HAP-1 (cell line): ENCODE measurements around the gene DLGAP4.

Experiments used
- DNase-seq, 2 experiments: peaks; one replicate each; pipeline ENCODE4 v3.0.0-alpha.2; 2016 to 2020; ENCODE audit warnings: low spot score in 2 of 2
- H3K27me3 ChIP-seq: fragments of 250-450 bp; sonication (Bioruptor Pico); 2 replicates; pipeline ENCODE4 v1.5.1; 2020; ENCODE audit warnings: low read depth, mild to moderate bottlenecking, moderate library complexity
- H3K36me3 ChIP-seq: fragments of 250-450 bp; sonication (Bioruptor Pico); replicated peaks from 2 replicates; pipeline ENCODE4 v1.5.1; 2020; ENCODE audit warnings: mild to moderate bottlenecking
- H3K4me1 ChIP-seq: fragments of 250-450 bp; sonication (Bioruptor Pico); 2 replicates; pipeline ENCODE4 v1.5.1; 2020; ENCODE audit warnings: mild to moderate bottlenecking
- H3K4me3 ChIP-seq: fragments of 250-450 bp; sonication (Bioruptor Pico); 2 replicates; pipeline ENCODE4 v1.5.1; 2020; ENCODE audit warnings: mild to moderate bottlenecking, moderate library complexity
- H3K9me3 ChIP-seq: fragments of 250-450 bp; sonication (Bioruptor Pico); 2 replicates; pipeline ENCODE4 v1.5.1; 2020; ENCODE audit warnings: mild to moderate bottlenecking, moderate library complexity
- in situ Hi-C: fragments of 300-500 bp; cut with MboI; formaldehyde crosslinking; loops from 3 replicates; pipeline ENCODE4 v1.14.3; 2020; ENCODE audit warnings: low sequenced_read_pairs, inconsistent platforms, mixed read lengths

Gene DLGAP4

DNA sequence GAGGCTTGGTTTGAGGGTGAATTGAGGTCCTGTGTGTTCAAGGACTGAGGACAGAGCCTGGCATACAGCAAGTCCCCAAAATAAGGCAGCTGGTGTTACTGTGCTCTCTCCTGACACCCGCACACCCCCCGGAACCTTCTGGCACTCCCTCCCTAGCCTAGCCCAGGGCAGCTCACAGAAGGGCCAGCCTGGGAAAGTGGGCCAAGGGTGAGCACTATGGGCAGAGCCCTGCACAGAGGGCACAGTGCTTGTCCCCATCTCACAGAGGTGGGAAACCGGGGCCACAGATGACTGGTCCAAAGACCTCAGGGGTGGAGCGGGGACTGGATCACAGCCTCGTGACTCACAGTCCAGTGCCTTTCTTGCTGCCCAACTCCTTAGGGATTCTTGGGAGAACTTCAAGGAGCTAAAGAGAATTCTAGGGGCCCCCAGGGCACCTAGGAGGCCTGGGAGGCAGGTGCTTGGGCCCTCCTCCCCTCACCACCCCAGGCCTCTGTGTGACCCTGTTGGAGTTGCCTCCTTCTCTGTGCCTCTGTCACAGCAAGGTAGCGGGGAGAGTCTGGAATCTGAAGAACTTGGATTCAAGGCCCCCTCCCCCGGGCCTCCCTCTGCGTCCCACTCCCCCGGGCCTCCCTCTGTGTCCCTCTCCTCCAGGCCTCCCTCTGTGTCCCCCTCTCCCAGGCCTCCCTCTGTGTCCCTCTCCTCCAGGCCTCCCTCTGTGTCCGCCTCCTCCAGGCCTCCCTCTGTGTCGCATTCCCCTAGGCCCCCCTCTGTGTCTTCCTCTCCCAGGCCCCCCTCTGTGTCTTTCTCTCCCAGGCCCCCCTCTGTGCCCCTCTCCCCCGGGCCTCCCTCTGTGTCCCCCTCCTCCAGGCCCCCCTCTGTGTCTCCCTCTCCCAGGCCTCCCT is 13.5 kb downstream of the DLGAP4 start:
- no peaks in the 10 kb centered on the region for H3K27me3 ChIP-seq
- DNase-seq, result no peak
- no peaks in the 10 kb centered on the region for H3K4me1 ChIP-seq
- H3K9me3 ChIP-seq, result no peaks in the 10 kb centered on the region
- H3K36me3 ChIP-seq, result no peaks in the 10 kb centered on the region
- no peak overlapping the region for H3K4me3 ChIP-seq
- in situ Hi-C loops, result no loop called here

DNA sequence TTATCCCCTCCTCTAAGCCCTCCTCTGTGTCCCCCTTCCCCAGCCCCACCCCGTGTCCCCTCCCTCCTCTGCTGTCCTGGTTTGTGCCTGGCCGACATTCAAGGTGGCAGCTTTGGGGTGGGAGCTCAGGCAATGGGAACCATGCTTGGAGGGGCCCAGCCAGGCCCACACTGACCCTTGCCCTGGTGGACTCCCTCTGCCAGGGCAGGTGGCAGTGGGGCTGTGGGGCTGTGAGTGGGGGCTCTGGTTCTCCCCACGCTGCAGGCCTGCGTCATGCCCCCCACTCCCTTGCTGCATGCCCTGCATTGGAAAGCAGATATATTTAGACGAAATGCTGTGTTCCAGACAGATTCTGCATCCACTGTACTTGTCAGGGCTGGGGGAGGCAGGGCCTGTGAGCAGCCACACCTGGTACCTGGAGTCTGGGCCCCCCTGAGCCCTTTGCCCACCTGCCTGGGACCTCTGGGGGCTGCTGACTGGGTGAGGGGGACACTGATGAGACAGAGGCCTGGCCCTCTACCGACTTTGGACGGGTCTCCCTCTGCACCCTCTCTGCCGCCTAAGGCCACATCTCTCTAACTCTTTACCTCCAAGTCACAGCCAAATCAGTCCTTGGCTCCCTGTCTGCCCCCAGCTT is 14.2 kb downstream of the DLGAP4 start:
- no peaks in the 10 kb centered on the region for H3K9me3 ChIP-seq
- H3K4me3 ChIP-seq, result no peak overlapping the region
- H3K36me3 ChIP-seq, result no peaks in the 10 kb centered on the region
- DNase-seq, result no peak
- in situ Hi-C loops, result no loop called here
- no peaks in the 10 kb centered on the region for H3K27me3 ChIP-seq
- H3K4me1 ChIP-seq, result no peaks in the 10 kb centered on the region

DNA sequence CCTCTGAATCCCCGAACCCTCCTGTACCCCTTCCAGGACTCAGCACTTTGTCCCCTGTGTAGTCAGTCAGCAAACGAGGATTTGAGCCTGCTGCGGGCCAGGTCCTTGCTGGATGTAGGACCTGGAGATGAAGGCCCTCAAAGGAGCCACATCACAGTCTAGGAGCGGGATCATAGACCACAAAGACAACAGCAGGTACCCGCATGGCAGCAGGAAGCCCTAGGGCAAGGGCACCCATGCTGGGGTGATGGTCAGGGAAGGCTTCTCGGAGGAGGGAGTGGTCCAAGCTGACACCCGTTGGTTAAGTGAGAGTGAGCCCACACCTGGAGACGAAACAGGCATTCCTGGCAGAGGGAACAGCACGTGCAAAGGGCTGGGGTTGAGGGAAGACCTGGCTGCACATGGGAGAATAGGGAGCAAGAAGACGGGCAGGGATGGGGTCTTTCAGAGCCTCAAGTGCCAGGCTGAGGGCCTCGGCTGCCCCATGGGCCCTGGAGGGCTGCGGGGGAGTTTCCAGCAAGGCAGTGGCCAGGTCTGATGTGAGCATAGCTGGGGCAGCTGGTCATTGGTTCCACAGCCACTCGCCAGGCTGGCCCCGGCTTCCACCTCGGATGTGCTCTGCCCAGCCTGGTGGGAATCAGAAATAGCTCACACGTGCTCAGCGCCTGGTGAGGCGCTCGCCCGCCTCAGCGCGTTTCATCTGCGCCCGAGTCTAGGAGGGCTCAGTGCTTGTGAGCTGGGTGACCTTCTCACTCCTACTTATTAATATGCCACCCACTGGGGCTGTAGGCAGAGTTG is 15.0 kb downstream of the DLGAP4 start:
- DNase-seq, result no peak
- Histone ChIP-seq H3K9me3 (no peaks in the 10 kb centered on the region), H3K36me3 (no peaks in the 10 kb centered on the region), H3K27me3 (no peaks in the 10 kb centered on the region), H3K4me3 (no peak overlapping the region), H3K4me1 (no peaks in the 10 kb centered on the region)
- in situ Hi-C loops, result no loop called here

DNA sequence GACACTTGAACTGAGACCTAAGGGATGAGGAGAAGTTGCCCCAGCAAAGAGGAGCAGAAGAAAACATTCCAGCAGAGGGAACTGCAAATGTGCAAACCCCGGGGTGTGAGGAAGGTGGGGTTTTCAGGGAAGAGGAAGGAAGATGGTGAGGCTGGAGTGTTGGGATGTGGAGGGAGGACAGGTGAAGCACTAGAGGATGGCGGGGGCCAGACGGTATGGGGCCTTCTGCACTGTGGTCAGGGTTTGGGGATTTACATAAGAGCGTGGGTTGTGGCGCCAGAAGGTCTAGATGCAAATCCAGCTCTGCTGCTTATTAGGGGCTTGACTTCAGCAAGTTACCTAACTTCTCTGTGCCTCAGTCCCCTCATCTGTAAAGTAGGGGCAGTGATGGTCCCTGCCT is 16.0 kb downstream of the DLGAP4 start:
- no peaks in the 10 kb centered on the region for H3K36me3 ChIP-seq
- in situ Hi-C loops, result no loop called here
- no peaks in the 10 kb centered on the region for H3K27me3 ChIP-seq
- no peak for DNase-seq
- H3K4me3 ChIP-seq, result no peak overlapping the region
- no peaks in the 10 kb centered on the region; the same call in 1 of the 2 replicates for H3K9me3 ChIP-seq
- H3K4me1 ChIP-seq, result no peaks in the 10 kb centered on the region

DNA sequence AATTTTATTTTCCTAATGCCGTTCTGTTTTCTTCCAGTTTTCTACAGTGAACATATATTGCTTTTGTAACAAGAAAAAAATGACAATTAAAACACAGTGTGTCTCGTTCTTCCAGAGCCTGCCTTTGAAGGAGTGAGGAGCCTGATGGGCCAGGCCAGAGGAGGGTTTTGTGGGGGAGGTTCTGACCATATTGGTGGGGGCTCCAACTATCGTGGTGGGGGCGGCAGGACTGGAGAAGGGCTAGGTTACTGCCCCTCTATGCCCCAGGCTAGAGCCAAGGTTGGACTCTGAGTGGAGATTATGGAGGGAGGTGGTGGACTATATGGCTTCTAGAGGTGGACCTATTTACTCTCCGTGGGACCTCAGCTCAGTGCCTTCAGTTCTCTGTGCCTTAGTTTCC is 24.0 kb downstream of the DLGAP4 start:
- peaks cover 19% of the 10 kb centered on the region for H3K27me3 ChIP-seq
- no peaks in the 10 kb centered on the region for H3K4me1 ChIP-seq
- H3K4me3 ChIP-seq, result no peak overlapping the region
- DNase-seq, result no peak
- in situ Hi-C loops, result no loop called here
- H3K36me3 ChIP-seq, result no peaks in the 10 kb centered on the region
- H3K9me3 ChIP-seq, result no peaks in the 10 kb centered on the region; the same call in 1 of the 2 replicates

DNA sequence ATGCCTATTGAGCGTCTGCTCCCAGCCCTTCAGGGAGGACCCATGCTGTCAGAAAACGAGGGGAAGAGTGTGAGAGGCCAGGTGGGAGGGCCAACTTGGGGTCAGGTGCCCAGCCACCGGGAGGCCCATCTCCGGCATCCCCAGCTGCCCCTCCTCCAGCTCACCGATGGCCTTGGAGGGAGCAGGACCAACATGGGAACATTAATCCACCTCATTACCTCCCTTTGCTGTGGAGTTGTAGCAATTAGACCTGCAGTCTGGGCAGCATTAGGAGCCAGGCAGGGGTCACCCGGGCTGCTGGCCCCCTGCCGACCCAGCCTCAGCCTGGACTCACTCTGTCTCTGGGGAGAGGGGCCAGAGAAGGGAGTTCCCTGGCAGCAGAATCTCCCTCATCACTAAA is 25.1 kb downstream of the DLGAP4 start:
- H3K4me1 ChIP-seq, result no peaks in the 10 kb centered on the region
- H3K36me3 ChIP-seq, result no peaks in the 10 kb centered on the region
- no peak overlapping the region for H3K4me3 ChIP-seq
- no peak for DNase-seq
- H3K27me3 ChIP-seq, result peaks cover 25% of the 10 kb centered on the region
- in situ Hi-C loops, result no loop called here
- H3K9me3 ChIP-seq, result no peaks in the 10 kb centered on the region; the same call in 1 of the 2 replicates

DNA sequence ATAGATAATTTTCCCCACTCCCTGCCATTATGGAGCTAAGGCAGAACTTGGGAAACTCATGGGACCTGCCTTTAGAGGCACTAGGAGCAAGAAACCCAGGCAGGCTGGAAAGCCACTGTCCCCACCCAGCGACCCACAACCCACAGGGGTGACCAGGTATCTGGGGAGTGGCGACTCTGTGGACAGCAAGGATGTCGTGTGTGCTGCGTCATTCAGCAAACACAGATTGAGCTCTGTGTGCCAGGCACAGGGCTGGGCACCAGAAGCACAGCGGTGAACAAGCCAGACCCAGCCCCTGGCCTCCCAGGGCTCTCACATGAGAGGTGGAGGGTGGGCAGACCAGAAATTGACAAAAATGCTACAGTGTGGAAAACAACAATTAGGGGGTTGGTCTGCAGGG is 27.7 kb downstream of the DLGAP4 start:
- DNase-seq, result no peak
- Histone ChIP-seq H3K9me3 (no peaks in the 10 kb centered on the region), H3K36me3 (no peaks in the 10 kb centered on the region), H3K4me3 (no peak overlapping the region), H3K4me1 (no peaks in the 10 kb centered on the region), H3K27me3 (peaks cover 27% of the 10 kb centered on the region)
- in situ Hi-C loops, result no loop called here

DNA sequence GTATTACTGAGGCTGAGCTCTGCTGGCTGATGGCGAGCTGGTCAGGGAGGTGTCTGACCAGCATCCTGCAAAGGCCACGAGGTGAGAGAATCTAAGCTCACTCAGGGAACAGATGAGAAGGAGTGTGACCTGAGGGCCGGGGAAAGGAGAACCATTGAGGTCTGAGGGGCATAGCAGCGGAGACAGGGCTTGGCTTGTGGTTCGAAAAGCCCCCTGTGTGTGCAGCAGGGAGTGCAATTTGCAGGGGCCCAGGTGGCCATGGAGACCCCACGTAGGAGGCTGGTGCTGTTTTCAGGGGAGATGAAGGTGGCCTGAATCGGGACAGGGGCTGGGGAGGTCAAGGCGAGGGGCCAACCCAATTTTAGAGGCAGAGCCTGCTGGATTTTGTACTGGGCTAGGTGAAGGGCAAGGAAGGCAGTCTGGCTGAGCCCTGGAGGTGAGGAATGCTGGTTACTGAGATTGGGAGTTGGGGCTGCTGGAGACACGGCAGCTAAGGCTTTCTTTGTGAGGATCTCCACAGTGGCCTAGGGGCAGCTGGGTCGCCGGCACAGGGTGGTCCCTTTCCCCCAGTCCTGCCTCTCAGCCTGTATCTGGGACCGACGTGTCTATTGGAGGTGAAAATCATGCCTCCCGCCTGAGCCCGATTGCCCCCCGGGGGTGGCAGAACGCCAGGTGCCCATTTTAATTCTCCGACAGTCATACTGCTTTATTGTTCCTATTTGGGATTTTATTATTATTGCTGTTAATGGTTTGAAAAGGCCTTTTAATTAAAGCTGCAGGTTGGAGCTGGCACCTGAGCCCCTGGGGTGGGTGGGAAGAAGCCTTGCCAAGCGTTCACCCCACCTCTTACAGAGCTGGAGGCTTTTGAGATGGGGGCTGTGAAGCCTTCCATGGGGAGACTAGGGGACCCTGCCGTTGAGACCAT is 28.4 kb downstream of the DLGAP4 start:
- Histone ChIP-seq H3K4me3 (no peak overlapping the region), H3K4me1 (no peaks in the 10 kb centered on the region), H3K9me3 (no peaks in the 10 kb centered on the region), H3K36me3 (no peaks in the 10 kb centered on the region), H3K27me3 (peaks cover 27% of the 10 kb centered on the region)
- in situ Hi-C loops, result no loop called here
- DNase-seq, result no peak

DNA sequence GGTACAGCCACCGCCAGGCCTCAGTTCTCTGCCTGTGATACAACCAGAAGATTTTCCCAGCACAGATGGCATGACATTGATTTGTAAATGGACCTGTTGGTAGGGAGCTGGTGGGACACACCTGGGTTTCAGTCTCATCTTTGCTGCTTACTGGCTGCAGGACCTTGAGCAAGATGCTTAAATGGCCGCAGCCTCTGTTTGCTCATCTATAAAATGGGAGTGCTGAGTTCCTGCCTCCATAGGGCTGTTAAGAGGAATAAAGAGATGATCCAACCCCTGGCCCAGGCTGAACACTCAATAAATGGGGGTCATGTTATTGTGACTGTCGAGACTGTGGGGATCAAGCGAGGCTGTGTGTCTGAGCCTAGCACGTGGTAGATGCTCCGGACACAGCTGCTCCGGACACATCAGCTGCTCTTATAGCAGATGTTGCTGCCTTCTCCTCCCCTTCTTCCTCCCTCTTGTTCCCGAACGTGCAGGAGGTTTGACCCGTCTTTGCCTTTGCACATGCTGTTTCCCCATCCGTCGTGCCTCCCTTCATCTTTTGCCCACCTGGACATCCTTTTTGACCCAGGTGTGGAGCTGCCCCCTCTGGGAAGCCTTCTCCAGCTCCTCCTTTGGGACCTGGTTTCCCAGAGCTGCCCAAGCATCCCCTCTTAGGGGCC is 29.2 kb downstream of the DLGAP4 start:
- Histone ChIP-seq H3K36me3 (no peaks in the 10 kb centered on the region), H3K27me3 (peaks cover 27% of the 10 kb centered on the region), H3K4me1 (no peaks in the 10 kb centered on the region), H3K4me3 (no peak overlapping the region), H3K9me3 (no peaks in the 10 kb centered on the region)
- in situ Hi-C loops, result no loop called here
- no peak for DNase-seq

DNA sequence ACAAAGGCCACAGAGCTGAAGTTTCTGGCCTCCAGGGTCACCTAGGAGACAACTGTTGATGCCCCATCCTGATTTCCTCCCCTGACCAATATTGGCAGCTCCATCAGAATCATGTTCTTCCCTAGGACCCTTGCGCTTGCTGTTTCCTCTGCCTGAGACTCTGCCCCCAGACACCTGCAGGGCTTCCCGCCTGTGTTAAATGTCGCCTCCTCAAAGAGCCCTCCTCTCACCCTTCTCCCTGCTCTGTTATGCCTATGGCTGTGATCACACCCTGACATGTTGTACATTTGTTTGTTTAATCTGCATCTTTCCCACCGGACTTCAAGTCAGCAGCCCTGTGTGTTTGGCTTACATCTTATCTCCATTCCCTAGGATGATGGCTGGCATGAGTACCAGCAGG is 30.1 kb downstream of the DLGAP4 start:
- Histone ChIP-seq H3K36me3 (no peaks in the 10 kb centered on the region), H3K4me3 (no peak overlapping the region), H3K4me1 (no peaks in the 10 kb centered on the region), H3K27me3 (peaks cover 27% of the 10 kb centered on the region), H3K9me3 (no peaks in the 10 kb centered on the region)
- no peak for DNase-seq
- in situ Hi-C loops, result no loop called here

DNA sequence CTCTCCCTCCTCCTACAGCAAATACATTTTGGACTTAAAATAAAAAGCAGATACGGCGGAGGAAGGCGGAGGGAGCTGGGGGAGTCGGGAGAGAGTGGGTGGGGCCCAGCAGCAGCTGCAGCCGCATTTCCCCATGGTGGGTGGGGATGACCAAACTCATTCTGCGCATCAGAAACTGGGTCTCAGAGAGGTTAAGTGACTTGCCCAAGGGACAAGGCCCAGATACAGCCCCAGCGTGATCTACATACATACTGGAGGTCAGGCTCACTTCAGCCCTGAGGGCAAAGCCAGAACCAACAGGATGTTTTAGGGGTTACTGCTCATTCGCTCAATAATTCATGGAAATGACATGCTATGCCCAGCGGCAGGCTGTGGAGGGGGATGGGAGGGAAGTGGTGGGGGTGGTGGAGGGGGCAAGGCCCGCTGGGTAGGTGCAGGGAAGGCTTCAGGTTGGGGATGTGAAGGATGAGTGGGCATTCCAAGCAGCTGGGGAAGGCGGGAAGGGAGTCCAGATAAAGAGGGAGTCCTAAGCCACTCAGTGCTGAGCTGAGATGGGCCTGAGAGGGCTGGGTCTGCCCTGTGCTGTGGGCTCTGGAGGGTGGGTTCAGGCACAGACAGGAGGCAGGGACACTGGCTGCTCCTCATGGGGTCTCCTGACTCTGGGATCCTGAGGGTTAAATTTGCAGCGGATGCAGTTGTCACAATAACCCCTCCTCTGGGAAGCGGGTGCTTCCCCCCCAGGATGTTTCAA is 31.0 kb downstream of the DLGAP4 start:
- DNase-seq, result no peak
- Histone ChIP-seq H3K4me3 (no peak overlapping the region), H3K9me3 (no peaks in the 10 kb centered on the region), H3K36me3 (no peaks in the 10 kb centered on the region), H3K27me3 (peaks cover 25% of the 10 kb centered on the region), H3K4me1 (no peaks in the 10 kb centered on the region)
- in situ Hi-C loops, result no loop called here

DNA sequence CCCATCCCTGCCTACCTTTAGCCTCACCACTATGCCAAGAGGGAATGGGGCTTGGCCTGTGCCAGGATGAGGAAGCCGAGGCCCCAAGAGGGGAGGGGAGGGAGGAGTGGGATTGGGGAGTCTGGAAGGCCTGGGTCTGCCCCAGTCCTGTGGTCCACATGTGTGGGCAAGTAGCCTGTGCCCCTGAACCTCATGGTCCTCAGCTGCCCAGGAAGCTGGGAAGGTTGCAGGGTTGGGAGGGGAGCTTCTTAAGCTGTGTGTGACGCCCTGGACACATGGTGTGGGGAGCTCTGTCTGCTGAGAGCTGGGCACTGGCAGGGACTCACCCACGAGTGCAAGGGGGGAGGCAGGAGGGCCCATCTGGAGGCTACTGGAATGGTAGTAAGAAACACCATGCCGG is 31.7 kb downstream of the DLGAP4 start:
- in situ Hi-C loops, result no loop called here

More for the DNA sequence above, 31.7 kb downstream of the DLGAP4 start:
- H3K36me3 ChIP-seq, result no peaks in the 10 kb centered on the region
- no peaks in the 10 kb centered on the region for H3K4me1 ChIP-seq
- H3K27me3 ChIP-seq, result peaks cover 25% of the 10 kb centered on the region
- H3K4me3 ChIP-seq, result no peak overlapping the region
- no peak for DNase-seq
- no peaks in the 10 kb centered on the region for H3K9me3 ChIP-seq
